Neural cell (in vitro differentiated cells): ENCODE data around the gene AFAP1L1.

Source experiments
- CTCF ChIP-seq: fragments of 450-650 bp; IDR thresholded peaks from 2 replicates; pipeline ENCODE4 v1.5.1; 2014; ENCODE audit warnings: antibody characterized with exemption, mild to moderate bottlenecking, moderate library complexity; ENCODE audit not compliant: poor library complexity, severe bottlenecking
- EP300 ChIP-seq: fragments of 450-650 bp; conservative IDR thresholded peaks from 2 replicates; pipeline ENCODE4 v1.6.1; 2014; ENCODE audit warnings: antibody characterized with exemption, mild to moderate bottlenecking, moderate library complexity; ENCODE audit not compliant: poor library complexity, severe bottlenecking
- EZH2 ChIP-seq: fragments of 200-600, 300-800 bp; shearing (Covaris generic), sonication (generic); IDR thresholded peaks from 2 replicates; pipeline ENCODE4 v1.6.1; 2014; ENCODE audit warnings: antibody characterized with exemption, low read length, borderline replicate concordance, mild to moderate bottlenecking; ENCODE audit not compliant: insufficient read depth, poor library complexity, severe bottlenecking
- POLR2AphosphoS5 ChIP-seq: IDR thresholded peaks from 2 replicates; pipeline ENCODE4 v1.6.1; 2012
- RAD21 ChIP-seq: fragments of 450-650 bp; conservative IDR thresholded peaks from 2 replicates; pipeline ENCODE4 v1.6.1; 2014; ENCODE audit warnings: antibody characterized with exemption, mild to moderate bottlenecking, moderate library complexity
- REST ChIP-seq: IDR thresholded peaks from 2 replicates; pipeline ENCODE4 v1.6.1; 2012; ENCODE audit warnings: borderline replicate concordance
- TAF1 ChIP-seq: IDR thresholded peaks from 2 replicates; pipeline ENCODE4 v1.6.1; 2012; ENCODE audit warnings: low read depth

GRCh38 chr5:149366169-149366729, 94.6 kb downstream of the AFAP1L1 start:
- TF ChIP-seq POLR2AphosphoS5, result no peak
- TF ChIP-seq CTCF, result no peak
- TF ChIP-seq EZH2, result no peak
- no peak for TF ChIP-seq RAD21
- TF ChIP-seq REST, result no peak
- TF ChIP-seq EP300, result no peak
- TF ChIP-seq TAF1, result no peak
